GM18502 (cell line): ENCODE data around the gene PODN.

Source experiments
- ATAC-seq: cut with Tn5 transposase; IDR thresholded peaks from one replicate; pipeline ENCODE4 v1.9.1; 2021; ENCODE audit warnings: mild to moderate bottlenecking; ENCODE audit not compliant: unreplicated experiment, poor library complexity

The PODN gene

GRCh38 chr1:53128401-53128800 is 66.4 kb downstream of the PODN start:
- no peak for ATAC-seq

- ATAC-seq = no peak
Measured at GRCh38 chr1:53129891-53130597, 68.0 kb downstream of the PODN start.

DNA sequence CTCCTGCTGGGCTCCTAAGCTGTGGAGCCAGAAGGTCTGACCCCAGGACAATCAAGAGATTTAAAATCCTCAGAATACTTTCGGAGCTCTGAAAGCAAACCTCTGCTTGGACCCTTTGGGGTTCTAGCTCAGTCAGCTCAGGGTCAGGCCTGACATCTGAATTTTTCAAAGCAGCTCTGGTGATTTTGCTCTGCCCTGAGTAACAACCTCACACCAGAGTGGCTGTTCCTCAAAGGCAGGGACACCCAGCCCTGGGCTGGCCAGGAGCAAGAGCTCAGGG is 68.5 kb downstream of the PODN start:
- ATAC-seq = no peak

- no peak for ATAC-seq
Measured at GRCh38 chr1:53130878-53131589, 69.0 kb downstream of the PODN start.

DNA sequence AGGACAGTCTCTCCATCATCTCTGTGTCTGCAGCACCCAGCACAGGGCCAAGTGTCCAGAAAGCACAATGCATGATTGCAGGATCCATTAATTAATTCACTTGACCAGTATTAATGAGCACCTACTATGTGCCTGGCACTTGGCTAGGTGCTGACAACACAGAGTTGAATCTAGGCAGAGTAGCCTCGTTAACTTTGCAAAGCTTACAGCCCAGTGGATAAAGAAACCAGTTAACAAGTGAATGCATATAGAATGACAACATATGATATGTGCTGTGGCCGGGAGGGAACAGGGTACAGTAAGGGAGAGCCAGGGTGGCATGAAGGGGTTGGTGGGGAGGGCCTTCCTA is 69.6 kb downstream of the PODN start:
- no peak for ATAC-seq

DNA sequence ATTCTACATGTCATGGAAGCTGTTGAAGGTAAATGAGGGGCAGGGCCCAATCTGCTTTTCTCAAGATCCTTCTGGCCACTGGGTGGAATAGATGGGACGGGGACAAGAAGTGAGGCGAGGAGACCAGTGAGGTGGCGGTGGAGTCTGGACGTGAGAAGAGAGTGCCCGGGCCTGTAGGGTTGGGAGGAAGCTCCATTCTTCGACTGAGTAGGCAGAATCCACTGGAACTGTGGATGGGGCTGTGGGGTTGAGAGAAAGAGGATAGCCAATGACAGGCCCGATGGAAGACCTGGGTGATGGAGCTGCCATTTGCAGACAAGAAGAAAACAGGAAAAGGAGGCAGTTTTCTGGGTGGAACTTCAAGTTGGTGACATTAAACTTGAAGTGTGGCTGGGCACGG is 70.2 kb downstream of the PODN start:
- no peak for ATAC-seq

GRCh38 chr1:53133261-53134041 is 71.4 kb downstream of the PODN start:
- ATAC-seq = no peak

DNA sequence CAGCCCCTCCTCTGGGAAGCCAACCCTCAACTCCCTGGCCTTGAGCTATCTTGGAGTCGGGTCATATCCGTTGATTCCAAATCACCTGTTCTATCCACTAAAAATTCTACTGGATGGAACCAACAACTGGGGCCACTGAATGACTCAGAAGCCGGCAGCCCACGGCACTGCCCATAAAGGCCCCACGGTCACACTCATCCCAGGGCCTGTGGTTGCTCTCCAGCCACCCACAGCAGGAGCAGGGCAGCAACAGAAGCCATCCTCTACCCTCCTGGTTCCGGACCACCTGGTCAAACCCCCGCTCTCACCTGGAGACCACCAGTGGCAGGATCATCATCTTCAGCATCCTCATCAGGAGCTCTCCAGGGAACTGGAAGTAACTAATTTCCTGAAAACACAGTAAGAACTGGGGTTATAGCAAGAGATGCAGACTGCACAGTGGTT is 72.1 kb downstream of the PODN start:
- no peak for ATAC-seq
